Measurements from ENCODE around the gene OR11A1.
"Not testable (repeated sequence)": the region's sequence is repeated elsewhere in the genome, so short reads cannot be mapped to it uniquely, and the experiment has no call there.

The OR11A1 gene

GRCh38 chr6:29451471-29452193 is 5.2 kb downstream of the OR11A1 start:
- H3K4me3 ChIP-seq (ENCODE audit: extremely low read depth, insufficient read depth, low read length, poor library complexity, severe bottlenecking): no peak overlapping the region
- H3K4me1 ChIP-seq (ENCODE audit: control insufficient read depth, insufficient read depth, low read length, poor library complexity, severe bottlenecking): peaks cover 9% of the 10 kb centered on the region
- 83 to 100% methylated on average over 2 of the region's 3 CpGs for WGBS, 2 experiments (ENCODE audit: insufficient coverage in 2 of 2)
- H3K9me3 ChIP-seq (ENCODE audit: control insufficient read depth, low read length): peaks cover 4% of the 10 kb centered on the region
- H3K36me3 ChIP-seq (ENCODE audit: control insufficient read depth, insufficient read depth, low read length): no peaks in the 10 kb centered on the region
- no peak overlapping the region for H3K27ac ChIP-seq (ENCODE audit: low read depth, low read length, severe bottlenecking)

GRCh38 chr6:29447670-29448069 is 9.2 kb downstream of the OR11A1 start:
- no CpG with 5 or more reads among the region's 1 CpG for WGBS, 2 experiments (ENCODE audit: insufficient coverage in 2 of 2)
- Histone ChIP-seq H3K27ac (ENCODE audit: low read depth, low read length, severe bottlenecking) (peak overlapping the region; percentile 80), H3K36me3 (ENCODE audit: control insufficient read depth, insufficient read depth, low read length) (no peaks in the 10 kb centered on the region), H3K4me1 (ENCODE audit: control insufficient read depth, insufficient read depth, low read length, poor library complexity, severe bottlenecking) (peaks cover 15% of the 10 kb centered on the region), H3K4me3 (ENCODE audit: extremely low read depth, insufficient read depth, low read length, poor library complexity, severe bottlenecking) (no peak overlapping the region), H3K9me3 (ENCODE audit: control insufficient read depth, low read length) (peaks cover 16% of the 10 kb centered on the region)

GRCh38 chr6:29444031-29444430 is 12.8 kb downstream of the OR11A1 start:
- H3K36me3 ChIP-seq (ENCODE audit: control insufficient read depth, insufficient read depth, low read length); H3K27ac ChIP-seq (ENCODE audit: low read depth, low read length, severe bottlenecking); H3K4me3 ChIP-seq (ENCODE audit: extremely low read depth, insufficient read depth, low read length, poor library complexity, severe bottlenecking): not testable (repeated sequence)
- H3K9me3 ChIP-seq (ENCODE audit: control insufficient read depth, low read length): peaks cover 16% of the 10 kb centered on the region
- WGBS, 2 experiments (ENCODE audit: insufficient coverage in 2 of 2): no CpG with 5 or more reads among the region's 1 CpG
- H3K4me1 ChIP-seq (ENCODE audit: control insufficient read depth, insufficient read depth, low read length, poor library complexity, severe bottlenecking): peaks cover 15% of the 10 kb centered on the region

- H3K36me3 ChIP-seq (ENCODE audit: control insufficient read depth, insufficient read depth, low read length): no peaks in the 10 kb centered on the region
- peaks cover 12% of the 10 kb centered on the region for H3K9me3 ChIP-seq (ENCODE audit: control insufficient read depth, low read length)
- no peak overlapping the region for H3K4me3 ChIP-seq (ENCODE audit: extremely low read depth, insufficient read depth, low read length, poor library complexity, severe bottlenecking)
- 83 to 100% methylated on average over 1 of the region's 1 CpG for WGBS, 2 experiments (ENCODE audit: insufficient coverage in 2 of 2)
- H3K27ac ChIP-seq (ENCODE audit: low read depth, low read length, severe bottlenecking): no peak overlapping the region
- peaks cover 15% of the 10 kb centered on the region for H3K4me1 ChIP-seq (ENCODE audit: control insufficient read depth, insufficient read depth, low read length, poor library complexity, severe bottlenecking)
These were observed 14.2 kb downstream of the OR11A1 start for GRCh38 chr6:29442719-29443118.

- H3K9me3 ChIP-seq (ENCODE audit: control insufficient read depth, low read length): peaks cover 4% of the 10 kb centered on the region
- no peak within 1 kb of the TSS for H3K27ac ChIP-seq (ENCODE audit: low read depth, low read length, severe bottlenecking)
- no peaks in the 10 kb centered on the region for H3K4me1 ChIP-seq (ENCODE audit: control insufficient read depth, insufficient read depth, low read length, poor library complexity, severe bottlenecking)
These were observed 17.9 kb downstream of the OR11A1 start, which contains the start of gene OR10C1 for GRCh38 chr6:29439006-29439405. TSS of gene OR10C1 (plus strand) at chr6:29439306. CDS start at chr6:29440016, 710 bp downstream.

GRCh38 chr6:29436730-29437129 is 20.1 kb downstream of the OR11A1 start:
- 79 to 95% methylated on average over 4 to 15 of the region's 18 CpGs for WGBS, 2 experiments (ENCODE audit: insufficient coverage in 2 of 2)
- not testable (repeated sequence) for H3K36me3 ChIP-seq (ENCODE audit: control insufficient read depth, insufficient read depth, low read length); H3K4me3 ChIP-seq (ENCODE audit: extremely low read depth, insufficient read depth, low read length, poor library complexity, severe bottlenecking); H3K9me3 ChIP-seq (ENCODE audit: control insufficient read depth, low read length); H3K4me1 ChIP-seq (ENCODE audit: control insufficient read depth, insufficient read depth, low read length, poor library complexity, severe bottlenecking); H3K27ac ChIP-seq (ENCODE audit: low read depth, low read length, severe bottlenecking)

More at GRCh38 chr6:29439006-29439405, 17.9 kb downstream of the OR11A1 start, which contains the start of gene OR10C1:
- Histone ChIP-seq H3K4me3 (ENCODE audit: extremely low read depth, insufficient read depth, low read length, poor library complexity, severe bottlenecking) (no peak within 1 kb of the TSS), H3K36me3 (ENCODE audit: control insufficient read depth, insufficient read depth, low read length) (no peaks in the 10 kb centered on the region)

GRCh38 chr6:29426654-29427053 is 30.2 kb downstream of the OR11A1 start:
- Histone ChIP-seq H3K36me3 (ENCODE audit: control insufficient read depth, insufficient read depth, low read length) (no peaks in the 10 kb centered on the region), H3K9me3 (ENCODE audit: control insufficient read depth, low read length) (no peaks in the 10 kb centered on the region), H3K27ac (ENCODE audit: low read depth, low read length, severe bottlenecking) (no peak overlapping the region), H3K4me3 (ENCODE audit: extremely low read depth, insufficient read depth, low read length, poor library complexity, severe bottlenecking) (no peak overlapping the region), H3K4me1 (ENCODE audit: control insufficient read depth, insufficient read depth, low read length, poor library complexity, severe bottlenecking) (no peaks in the 10 kb centered on the region)
- 80 to 100% methylated on average over 1 to 2 of the region's 3 CpGs for WGBS, 2 experiments (ENCODE audit: insufficient coverage in 2 of 2)

GRCh38 chr6:29425075-29425474 is 31.8 kb downstream of the OR11A1 start:
- Histone ChIP-seq H3K27ac (ENCODE audit: low read depth, low read length, severe bottlenecking) (no peak overlapping the region), H3K4me1 (ENCODE audit: control insufficient read depth, insufficient read depth, low read length, poor library complexity, severe bottlenecking) (no peaks in the 10 kb centered on the region), H3K36me3 (ENCODE audit: control insufficient read depth, insufficient read depth, low read length) (no peaks in the 10 kb centered on the region), H3K9me3 (ENCODE audit: control insufficient read depth, low read length) (no peaks in the 10 kb centered on the region), H3K4me3 (ENCODE audit: extremely low read depth, insufficient read depth, low read length, poor library complexity, severe bottlenecking) (no peak overlapping the region)
- no CpG with 5 or more reads among the region's 1 CpG for WGBS, 2 experiments (ENCODE audit: insufficient coverage in 2 of 2)

GRCh38 chr6:29424575-29424974 is 32.3 kb downstream of the OR11A1 start:
- no peak overlapping the region for H3K27ac ChIP-seq (ENCODE audit: low read depth, low read length, severe bottlenecking)
- H3K4me1 ChIP-seq (ENCODE audit: control insufficient read depth, insufficient read depth, low read length, poor library complexity, severe bottlenecking): no peaks in the 10 kb centered on the region
- no peaks in the 10 kb centered on the region for H3K36me3 ChIP-seq (ENCODE audit: control insufficient read depth, insufficient read depth, low read length)
- 100% methylated on average over 1 of the region's 2 CpGs; no CpG with 5 or more reads in 1 of the 2 experiments for whole genome bisulfite sequencing, 2 experiments (ENCODE audit: insufficient coverage in 2 of 2)
- no peaks in the 10 kb centered on the region for H3K9me3 ChIP-seq (ENCODE audit: control insufficient read depth, low read length)
- no peak overlapping the region for H3K4me3 ChIP-seq (ENCODE audit: extremely low read depth, insufficient read depth, low read length, poor library complexity, severe bottlenecking)

- Histone ChIP-seq H3K27ac (ENCODE audit: low read depth, low read length, severe bottlenecking) (no peak overlapping the region), H3K4me3 (ENCODE audit: extremely low read depth, insufficient read depth, low read length, poor library complexity, severe bottlenecking) (no peak overlapping the region), H3K36me3 (ENCODE audit: control insufficient read depth, insufficient read depth, low read length) (no peaks in the 10 kb centered on the region), H3K9me3 (ENCODE audit: control insufficient read depth, low read length) (no peaks in the 10 kb centered on the region), H3K4me1 (ENCODE audit: control insufficient read depth, insufficient read depth, low read length, poor library complexity, severe bottlenecking) (peaks cover 3% of the 10 kb centered on the region)
- WGBS, 2 experiments (ENCODE audit: insufficient coverage in 2 of 2): no CpG with 5 or more reads among the region's 2 CpGs
These were observed 32.7 kb downstream of the OR11A1 start for GRCh38 chr6:29424168-29424567.

GRCh38 chr6:29419516-29419915 is 37.4 kb downstream of the OR11A1 start:
- Histone ChIP-seq H3K4me1 (ENCODE audit: control insufficient read depth, insufficient read depth, low read length, poor library complexity, severe bottlenecking) (peaks cover 5% of the 10 kb centered on the region), H3K36me3 (ENCODE audit: control insufficient read depth, insufficient read depth, low read length) (no peaks in the 10 kb centered on the region), H3K27ac (ENCODE audit: low read depth, low read length, severe bottlenecking) (peak overlapping the region; percentile 30), H3K9me3 (ENCODE audit: control insufficient read depth, low read length) (no peaks in the 10 kb centered on the region), H3K4me3 (ENCODE audit: extremely low read depth, insufficient read depth, low read length, poor library complexity, severe bottlenecking) (no peak overlapping the region)
- WGBS, 2 experiments (ENCODE audit: insufficient coverage in 2 of 2): 82 to 88% methylated on average over 1 of the region's 3 CpGs
